Eye (tissue), 1 donor: ENCODE data around the gene PLCZ1.
A peak's percentile ranks its signal among the peaks of the same experiment; 100 is the strongest.
"Not testable (repeated sequence)": the region's sequence is repeated elsewhere in the genome, so short reads cannot be mapped to it uniquely, and the experiment has no call there.

Experiments
- DNase-seq: peaks from one replicate; pipeline ENCODE4 v3.0.0-alpha.2; 2015

The PLCZ1 gene

DNA sequence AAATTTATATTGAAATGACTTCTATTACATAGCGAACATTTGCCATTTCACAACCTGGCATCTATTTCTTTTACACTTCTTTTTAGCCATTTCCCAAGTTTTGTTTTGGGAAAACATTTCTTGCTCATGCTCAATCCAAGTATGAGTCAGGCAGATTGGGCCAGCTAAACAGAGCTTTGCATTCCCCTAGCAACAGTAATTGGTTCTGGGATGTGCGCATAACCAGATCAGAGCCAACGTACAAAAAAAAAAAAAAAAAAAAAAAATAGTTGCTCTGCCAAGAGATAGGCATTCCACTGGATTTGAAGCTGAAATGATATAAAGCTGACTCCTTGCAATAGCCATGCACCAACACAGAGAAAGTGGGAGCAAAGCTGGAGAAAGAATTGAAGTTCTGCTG, 37.5 kb downstream of the PLCZ1 start:
- DNase-seq = peak; percentile 5

- DNase-seq = no peak
Measured at GRCh38 chr12:18696971-18697602, 40.7 kb downstream of the PLCZ1 start.

DNA sequence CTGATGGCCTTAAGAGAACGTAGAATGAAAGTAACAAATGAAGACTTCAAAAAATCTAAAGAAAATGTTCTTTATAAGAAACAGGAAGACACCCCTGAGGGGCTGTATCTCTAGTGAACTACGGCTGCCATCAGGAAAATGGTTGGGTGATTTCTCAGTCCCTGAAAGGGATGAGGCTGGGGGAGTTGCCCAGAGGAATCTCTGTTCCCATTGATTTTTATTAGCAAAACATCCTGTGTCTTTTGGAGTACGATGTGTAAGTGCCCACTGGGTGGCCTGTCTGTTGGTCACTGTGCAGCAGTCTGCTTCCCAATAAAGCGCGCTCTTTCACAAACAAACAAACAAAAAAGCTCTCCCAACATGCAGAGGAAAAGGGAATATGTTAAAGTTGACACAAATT, 43.8 kb downstream of the PLCZ1 start:
- not testable (repeated sequence) for DNase-seq

DNA sequence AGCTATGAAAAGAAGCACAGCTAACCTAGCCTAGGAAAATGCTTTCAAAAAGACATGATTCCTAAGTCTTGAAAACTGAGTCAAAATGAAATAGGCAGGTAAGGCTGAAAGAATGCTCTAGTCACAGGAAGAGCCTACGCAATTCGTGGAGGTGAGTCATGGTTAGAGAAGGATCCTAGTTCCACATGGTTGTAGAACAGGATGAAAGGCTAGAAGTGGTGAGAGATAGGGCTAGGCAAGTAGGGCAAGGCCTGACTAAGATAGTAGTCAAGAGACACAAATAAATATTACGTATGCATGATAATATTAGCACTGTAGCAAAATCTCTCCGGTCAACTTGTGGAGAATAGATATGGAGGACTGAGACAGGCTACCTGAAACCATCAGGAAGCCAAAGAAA, 47.2 kb downstream of the PLCZ1 start:
- no peak for DNase-seq

DNA sequence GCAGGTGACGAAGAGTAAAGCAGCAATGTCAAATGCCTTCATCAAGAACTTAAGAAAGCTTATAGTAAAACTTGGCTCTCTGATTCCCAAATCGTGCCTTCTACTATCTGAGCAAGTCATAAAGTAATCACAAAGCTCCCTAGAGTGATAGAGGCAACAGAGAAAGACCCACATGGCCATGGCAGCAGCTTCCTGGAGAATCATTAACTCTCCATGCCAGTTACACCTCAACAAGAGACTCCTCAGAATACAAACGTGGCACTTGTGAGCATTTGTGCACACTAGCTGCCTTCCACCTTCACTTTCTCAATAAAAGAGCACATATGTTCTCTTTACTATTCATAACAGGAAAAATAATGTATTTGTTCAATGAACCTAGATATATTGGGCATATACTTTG, 48.0 kb downstream of the PLCZ1 start:
- no peak for DNase-seq

DNA sequence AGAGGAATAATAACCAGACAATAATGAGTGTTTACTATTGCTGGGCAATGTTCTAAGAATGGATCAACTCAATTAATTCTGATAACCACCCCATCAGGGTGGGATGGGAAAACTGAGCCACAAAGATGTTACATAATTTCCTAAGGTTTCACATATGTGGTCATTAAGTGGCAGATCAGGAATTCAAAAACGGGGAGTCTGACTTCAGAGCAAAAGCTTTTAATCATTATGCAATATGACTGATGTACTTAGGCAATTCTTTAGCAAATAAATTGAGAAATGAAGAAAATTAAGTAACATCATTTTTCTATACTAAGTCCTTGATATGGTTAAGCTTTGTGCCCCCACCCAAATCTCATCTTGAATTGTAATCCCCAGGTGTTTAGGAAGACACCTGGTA, 53.4 kb downstream of the PLCZ1 start:
- no peak for DNase-seq

GRCh38 chr12:18683327-18684013, 54.3 kb downstream of the PLCZ1 start:
- DNase-seq = no peak

DNA sequence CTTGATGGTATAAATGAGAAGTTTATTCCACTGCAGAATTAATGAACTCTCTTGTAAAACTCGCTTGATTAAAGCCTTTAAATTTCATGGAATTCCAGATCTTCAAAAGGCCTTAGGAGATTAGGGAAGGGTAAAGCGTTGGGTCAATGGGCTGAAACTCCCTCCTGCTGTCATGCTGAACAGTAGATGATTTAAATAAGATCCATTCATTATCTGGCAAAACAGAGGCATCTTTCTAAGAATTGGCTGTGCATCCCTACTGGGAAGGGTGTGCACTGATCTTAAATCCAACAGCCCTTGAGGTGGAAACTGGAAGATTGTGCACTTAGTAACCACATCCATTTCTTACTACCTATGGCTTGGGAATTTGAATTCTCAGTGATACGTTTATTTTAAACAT, 56.0 kb downstream of the PLCZ1 start:
- DNase-seq = no peak

GRCh38 chr12:18676996-18677588, 60.7 kb downstream of the PLCZ1 start:
- peak; percentile 8 for DNase-seq

DNA sequence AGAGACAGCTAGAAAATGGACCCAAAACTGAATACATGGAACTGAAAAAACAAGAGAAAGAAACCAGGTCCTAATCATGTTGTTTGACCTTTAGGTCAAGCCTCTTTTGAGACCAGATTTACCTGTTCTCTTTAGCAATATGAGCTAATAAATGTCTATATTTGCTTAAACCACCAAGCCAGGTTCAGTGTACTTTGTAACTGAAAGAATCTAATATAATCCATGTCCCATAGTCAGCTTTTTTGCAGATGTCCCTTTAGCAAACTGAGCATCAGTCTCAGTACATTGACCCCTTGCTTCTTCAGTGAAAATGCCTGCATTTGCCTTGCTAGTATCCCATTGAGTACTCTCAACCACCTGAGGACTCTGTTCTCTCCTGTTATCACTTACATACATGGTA, 61.7 kb downstream of the PLCZ1 start:
- no peak for DNase-seq

- DNase-seq = no peak
Measured at GRCh38 chr12:18658829-18659228, 79.0 kb downstream of the PLCZ1 start.

- no peak for DNase-seq
Measured at GRCh38 chr12:18658179-18658578, 79.6 kb downstream of the PLCZ1 start.

DNA sequence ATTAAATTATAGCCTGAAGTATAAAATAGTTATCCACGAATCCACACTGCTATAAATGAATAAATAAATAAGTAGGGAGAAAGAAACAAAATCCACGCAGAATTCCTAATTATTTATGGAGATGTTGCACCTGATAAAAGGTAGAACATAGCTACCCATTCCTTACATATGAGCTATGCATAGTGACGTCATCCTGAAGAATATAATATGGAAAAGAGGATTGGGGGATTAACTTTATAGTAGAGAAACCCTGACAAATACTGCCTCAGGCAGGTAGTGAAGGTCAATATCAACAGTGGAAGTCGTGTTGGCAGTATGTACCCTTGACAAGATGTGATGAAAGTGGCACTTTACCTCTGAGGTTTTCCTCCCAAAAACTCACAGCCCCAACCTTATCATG, 82.5 kb downstream of the PLCZ1 start:
- no peak for DNase-seq

GRCh38 chr12:18653465-18653864, 84.3 kb downstream of the PLCZ1 start:
- no peak for DNase-seq

DNA sequence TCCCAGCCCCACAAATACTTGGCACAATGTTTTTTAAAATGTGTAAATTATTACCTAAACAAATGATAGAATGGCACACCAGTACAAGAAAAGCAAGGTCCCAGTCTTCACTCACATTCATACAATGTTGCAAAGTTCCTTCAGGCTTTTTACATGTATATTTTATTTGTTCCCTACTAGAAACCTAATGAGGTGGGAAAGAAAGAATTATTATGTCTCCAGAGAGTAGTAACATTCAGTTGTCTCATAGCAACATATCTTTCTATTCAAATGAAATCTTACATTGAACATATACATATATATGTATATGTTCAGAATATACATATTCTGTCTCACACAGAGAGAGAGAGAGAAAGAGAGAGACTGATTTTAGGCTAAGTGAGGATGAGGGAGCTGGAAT, 85.2 kb downstream of the PLCZ1 start:
- no peak for DNase-seq

- no peak for DNase-seq
Measured at GRCh38 chr12:18651525-18651924, 86.3 kb downstream of the PLCZ1 start.

- no peak for DNase-seq
Measured at GRCh38 chr12:18646286-18646890, 91.4 kb downstream of the PLCZ1 start.

GRCh38 chr12:18644564-18644963, 93.2 kb downstream of the PLCZ1 start:
- DNase-seq = no peak

- DNase-seq = peak; percentile 9
Measured at GRCh38 chr12:18643681-18644080, 94.1 kb downstream of the PLCZ1 start.

DNA sequence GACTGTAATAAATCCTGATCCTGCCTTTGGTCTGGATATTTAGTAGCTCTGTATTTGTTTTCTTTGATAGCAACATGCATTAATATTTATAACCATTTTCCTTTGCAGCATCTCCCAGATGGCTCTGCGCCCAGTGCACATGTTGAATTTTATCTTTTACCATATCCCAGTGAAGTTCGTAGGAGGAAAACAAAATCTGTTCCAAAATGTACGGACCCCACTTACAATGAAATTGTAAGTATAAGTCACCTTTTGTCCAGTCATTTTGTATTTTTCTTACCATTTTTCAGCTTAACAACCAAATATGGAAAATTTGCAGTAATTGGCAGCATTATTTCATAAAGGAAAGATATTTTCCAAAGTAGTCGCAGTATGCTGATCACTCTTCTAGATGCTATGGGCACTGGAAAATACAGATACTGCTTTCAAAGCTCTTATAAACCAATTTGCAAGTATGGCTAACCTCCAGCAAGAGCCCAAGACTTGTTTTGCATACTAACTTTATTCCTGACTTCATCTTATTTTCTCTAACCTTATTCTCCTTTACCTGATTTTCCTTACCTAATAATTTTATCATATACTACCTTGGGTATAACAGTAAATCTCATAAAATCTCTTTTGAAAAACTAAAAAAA, 97.4 kb downstream of the PLCZ1 start:
- peak; percentile 7 for DNase-seq

GRCh38 chr12:18634382-18634781, 103.4 kb downstream of the PLCZ1 start:
- no peak for DNase-seq
